Breast epithelium (tissue), 3 donors: ENCODE results near the gene VPS72.

Experiments used
- CTCF ChIP-seq, 3 donors: fragments of 450-650 bp; IDR thresholded peaks; one replicate each; pipeline ENCODE4 v1.5.1; 2016 to 2017; ENCODE audit warnings: antibody characterized with exemption in 3 of 3, mild to moderate bottlenecking in 3 of 3, moderate library complexity in 3 of 3
- POLR2AphosphoS5 ChIP-seq, 3 donors: sonication (generic); formaldehyde crosslinking; IDR thresholded peaks; one replicate each; pipeline ENCODE4 v1.6.1; 2017; ENCODE audit warnings: antibody characterized with exemption in 3 of 3

GRCh38 chr1:151156515-151156819 lies 33.5 kb downstream of the VPS72 start, which contains the start of gene TNFAIP8L2:
- TF ChIP-seq CTCF (IDR thresholded peaks at IDR 0.05) = no peak
- no peak for TF ChIP-seq POLR2AphosphoS5 (IDR thresholded peaks at IDR 0.05)
